K562 (cell line): ENCODE data around the gene DIPK1B. TPM values are rescaled to one million over a fixed set of nuclear protein-coding genes. Genes with fewer than 3 reads are reported as not detected.

Experiments used
- BRF2 ChIP-seq: IDR thresholded peaks from 3 replicates; pipeline ENCODE4 v1.6.1; 2011; ENCODE audit warnings: borderline replicate concordance, mild to moderate bottlenecking; ENCODE audit not compliant: insufficient read length, insufficient read depth
- CREB1 ChIP-seq, 2 experiments: sonication (generic) in 1 of 2; formaldehyde crosslinking in 1 of 2; IDR thresholded peaks; 2 replicates each; pipeline versions ENCODE4 v1.6.1 to v1.8.0; 2012 to 2022; ENCODE audit warnings: inconsistent platforms in 1 of 2, mild to moderate bottlenecking in 1 of 2, missing genetic modification reagents in 1 of 2, moderate library complexity in 1 of 2
- E2F3 ChIP-seq: fragments of 250-450 bp; sonication (Bioruptor Pico); IDR thresholded peaks from 2 replicates; pipeline ENCODE4 v1.4.0; 2020; ENCODE audit warnings: mild to moderate bottlenecking
- ERF ChIP-seq: fragments of 450-650 bp; formaldehyde crosslinking; IDR thresholded peaks from 2 replicates; pipeline ENCODE4 v1.4.0; 2020; ENCODE audit warnings: mild to moderate bottlenecking, mixed read lengths
- FOS ChIP-seq: IDR thresholded peaks from 3 replicates; pipeline ENCODE4 v1.6.1; 2011; ENCODE audit not compliant: insufficient read length; ENCODE audit errors: extremely low read depth
- FOXK1 ChIP-seq: sonication (generic); formaldehyde crosslinking; IDR thresholded peaks from 2 replicates; pipeline ENCODE4 v1.8.0; 2022; ENCODE audit warnings: missing genetic modification reagents, mild to moderate bottlenecking, borderline replicate concordance
- FOXP4 ChIP-seq: sonication (generic); formaldehyde crosslinking; IDR thresholded peaks from 2 replicates; pipeline ENCODE4 v1.8.0; 2022; ENCODE audit warnings: mild to moderate bottlenecking, missing genetic modification reagents, borderline replicate concordance
- LARP7 ChIP-seq: fragments of 450-650 bp; IDR thresholded peaks from 2 replicates; pipeline ENCODE4 v1.6.1; 2016
- MCM2 ChIP-seq: fragments of 450-650 bp; IDR thresholded peaks from 2 replicates; pipeline ENCODE4 v1.6.1; 2017; ENCODE audit warnings: low read depth, mild to moderate bottlenecking
- NCOA6 ChIP-seq: fragments of 450-650 bp; IDR thresholded peaks from 2 replicates; pipeline ENCODE4 v1.6.1; 2017; ENCODE audit warnings: mild to moderate bottlenecking
- RBFOX2 ChIP-seq: fragments of 200-400 bp; formaldehyde crosslinking; IDR thresholded peaks from 2 replicates; pipeline ENCODE4 v1.6.1; 2017; ENCODE audit warnings: low read depth, mild to moderate bottlenecking, low read length, moderate library complexity
- RBM25 ChIP-seq: fragments of 200-400 bp; formaldehyde crosslinking; IDR thresholded peaks from 2 replicates; pipeline ENCODE4 v1.6.1; 2018; ENCODE audit warnings: low read length, low read depth, moderate library complexity; ENCODE audit not compliant: severe bottlenecking
- TAF15 ChIP-seq: fragments of 200-400 bp; formaldehyde crosslinking; IDR thresholded peaks from 2 replicates; pipeline ENCODE4 v1.6.1; 2017; ENCODE audit warnings: mild to moderate bottlenecking, low read depth, low read length, moderate library complexity
- TAL1 ChIP-seq: fragments of 450-650 bp; IDR thresholded peaks from 2 replicates; pipeline ENCODE4 v1.6.1; 2016; ENCODE audit warnings: mild to moderate bottlenecking
- TBP ChIP-seq: optimal IDR thresholded peaks from 2 replicates; pipeline ENCODE3; 2011; ENCODE audit warnings: low read depth, low read length, improper control_type of control experiment
- TRIM28 ChIP-seq: fragments of 450-650 bp; IDR thresholded peaks from 2 replicates; pipeline ENCODE4 v1.6.1; 2017
- ZKSCAN8 ChIP-seq: fragments of 200-800 bp; sonication (Bioruptor generic); IDR thresholded peaks from 2 replicates; pipeline ENCODE4 v1.6.1; 2016; ENCODE audit warnings: missing genetic modification characterization, missing compliant biosample characterization
- ZNF197 ChIP-seq: fragments of 200-800 bp; sonication (Bioruptor generic); IDR thresholded peaks from 2 replicates; pipeline ENCODE4 v1.6.1; 2016; ENCODE audit warnings: low read depth, missing genetic modification characterization, missing compliant biosample characterization
- ZNF41 ChIP-seq: fragments of 250-450 bp; sonication (Bioruptor Pico); conservative IDR thresholded peaks from 2 replicates; pipeline ENCODE4 v1.4.0; 2020; ENCODE audit warnings: mild to moderate bottlenecking
- ZNF444 ChIP-seq: fragments of 250-450 bp; sonication (Bioruptor Pico); IDR thresholded peaks from 2 replicates; pipeline ENCODE4 v1.4.0; 2020; ENCODE audit warnings: mild to moderate bottlenecking, moderate library complexity
- polyA plus RNA-seq, 8 experiments: library from polyadenylated mRNA; depleted of rRNA in 4 of 8; stranded (reverse) in 5 of 8; unstranded in 3 of 8; fragments of >200 nt; fragmentation: Nextera tagmentation in 2 of 8; fragmentation: Illumina TruSeq in 1 of 8; extraction: Ambion mirVana in 2 of 8; extraction: Trizol in 1 of 8; gene quantifications; 2 replicates each; pipeline versions ENCODE4 v1.2.1 to v1.2.3, GENCODE V29; 2011 to 2014; ENCODE audit warnings: inconsistent platforms in 1 of 8, missing spikeins in 1 of 8
- total RNA-seq, 7 experiments: library from RNA; depleted of rRNA in 6 of 7; stranded (reverse); fragments of >200 nt in 6 of 7; fragmentation: Illumina TruSeq in 2 of 7; extraction: Trizol in 2 of 7; gene quantifications; 2 replicates each; pipeline versions ENCODE4 v1.2.1 to v1.2.3, GENCODE V29; 2011 to 2021; ENCODE audit warnings: low replicate concordance in 1 of 7
- TF ChIP-seq, protein P1 (sequence below), 3 experiments: IDR thresholded peaks in 2 of 3; conservative IDR thresholded peaks in 1 of 3; 2 replicates each; pipeline ENCODE4 v1.5.1; 2011 to 2012; ENCODE audit warnings: low read length in 3 of 3, mild to moderate bottlenecking in 3 of 3, control low read depth in 2 of 3, improper control_type of control experiment in 1 of 3, inconsistent platforms in 1 of 3, low read depth in 1 of 3, mixed read lengths in 1 of 3, moderate library complexity in 1 of 3; ENCODE audit not compliant: insufficient read depth in 2 of 3
- TF ChIP-seq, protein P2 (sequence below): IDR thresholded peaks from 2 replicates; pipeline ENCODE4 v1.6.1; 2011; ENCODE audit not compliant: insufficient read length; ENCODE audit errors: extremely low read depth
- TF ChIP-seq, protein P3 (sequence below): fragments of 250-450 bp; sonication (Bioruptor Pico); IDR thresholded peaks from 2 replicates; pipeline ENCODE4 v1.9.0; 2021; ENCODE audit warnings: mild to moderate bottlenecking

The DIPK1B gene
- total and polyA plus RNA-seq, 9 of the 15 experiments (the other 6 are each of a cell fraction or from before 2014, with no cell fraction given), result 0.08 to 22.3 (median 5.9) TPM

GRCh38 chr9:136666372-136667213, 45.8 kb upstream of the DIPK1B start (continued):
- TF ChIP-seq E2F3, result no peak
- TF ChIP-seq TAL1, result no peak
- no peak for TF ChIP-seq ZKSCAN8
- no peak for TF ChIP-seq NCOA6
- no peak for TF ChIP-seq RBM25
- TF ChIP-seq ZNF41 (CRISPR knock-in tag), result no peak
- no peak for TF ChIP-seq CREB1 (IDR thresholded peaks at IDR 0.05)
- no peak for TF ChIP-seq CREB1 (CRISPR knock-in tag; IDR thresholded peaks at IDR 0.05)
- TF ChIP-seq LARP7, result no peak
- no peak for TF ChIP-seq ZNF444 (CRISPR knock-in tag)
- no peak for TF ChIP-seq TBP
- TF ChIP-seq TAF15, result no peak
- no peak for TF ChIP-seq MCM2
- no peak for TF ChIP-seq FOS
- no peak for TF ChIP-seq ZNF197
- TF ChIP-seq BRF2, result no peak
- TF ChIP-seq, protein P1, sequence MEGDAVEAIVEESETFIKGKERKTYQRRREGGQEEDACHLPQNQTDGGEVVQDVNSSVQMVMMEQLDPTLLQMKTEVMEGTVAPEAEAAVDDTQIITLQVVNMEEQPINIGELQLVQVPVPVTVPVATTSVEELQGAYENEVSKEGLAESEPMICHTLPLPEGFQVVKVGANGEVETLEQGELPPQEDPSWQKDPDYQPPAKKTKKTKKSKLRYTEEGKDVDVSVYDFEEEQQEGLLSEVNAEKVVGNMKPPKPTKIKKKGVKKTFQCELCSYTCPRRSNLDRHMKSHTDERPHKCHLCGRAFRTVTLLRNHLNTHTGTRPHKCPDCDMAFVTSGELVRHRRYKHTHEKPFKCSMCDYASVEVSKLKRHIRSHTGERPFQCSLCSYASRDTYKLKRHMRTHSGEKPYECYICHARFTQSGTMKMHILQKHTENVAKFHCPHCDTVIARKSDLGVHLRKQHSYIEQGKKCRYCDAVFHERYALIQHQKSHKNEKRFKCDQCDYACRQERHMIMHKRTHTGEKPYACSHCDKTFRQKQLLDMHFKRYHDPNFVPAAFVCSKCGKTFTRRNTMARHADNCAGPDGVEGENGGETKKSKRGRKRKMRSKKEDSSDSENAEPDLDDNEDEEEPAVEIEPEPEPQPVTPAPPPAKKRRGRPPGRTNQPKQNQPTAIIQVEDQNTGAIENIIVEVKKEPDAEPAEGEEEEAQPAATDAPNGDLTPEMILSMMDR (IDR thresholded peaks at IDR 0.05 in 2 of 3, conservative IDR thresholded peaks at IDR 0.05 in 1 of 3; ENCODE audit: insufficient read depth in 2 of 3, low read depth in 1 of 3, low read length in 3 of 3), result no peak
- no peak for TF ChIP-seq TRIM28
- peak; percentile 67 for TF ChIP-seq RBFOX2
- TF ChIP-seq, protein P2, sequence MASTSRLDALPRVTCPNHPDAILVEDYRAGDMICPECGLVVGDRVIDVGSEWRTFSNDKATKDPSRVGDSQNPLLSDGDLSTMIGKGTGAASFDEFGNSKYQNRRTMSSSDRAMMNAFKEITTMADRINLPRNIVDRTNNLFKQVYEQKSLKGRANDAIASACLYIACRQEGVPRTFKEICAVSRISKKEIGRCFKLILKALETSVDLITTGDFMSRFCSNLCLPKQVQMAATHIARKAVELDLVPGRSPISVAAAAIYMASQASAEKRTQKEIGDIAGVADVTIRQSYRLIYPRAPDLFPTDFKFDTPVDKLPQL, result no peak
- TF ChIP-seq, protein P3, sequence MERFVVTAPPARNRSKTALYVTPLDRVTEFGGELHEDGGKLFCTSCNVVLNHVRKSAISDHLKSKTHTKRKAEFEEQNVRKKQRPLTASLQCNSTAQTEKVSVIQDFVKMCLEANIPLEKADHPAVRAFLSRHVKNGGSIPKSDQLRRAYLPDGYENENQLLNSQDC (CRISPR knock-in tag), result no peak
- TF ChIP-seq ERF (CRISPR knock-in tag), result no peak
- no peak for TF ChIP-seq FOXK1 (CRISPR knock-in tag)
- no peak for TF ChIP-seq FOXP4 (CRISPR knock-in tag)
